CD14-positive monocyte (primary cell): ENCODE results near the gene ADPRM. TPM values are rescaled to one million over a fixed set of nuclear protein-coding genes. Genes with fewer than 3 reads are reported as not detected.

ENCODE experiments used
- DNase-seq, 3 donors: peaks; one replicate each; pipeline ENCODE4 v3.0.0-alpha.2; 2011 to 2022
- H2AFZ ChIP-seq: 2 replicates; pipeline ENCODE4 v1.6.0; 2012; ENCODE audit warnings: mild to moderate bottlenecking, low read depth, low read length, inconsistent platforms; ENCODE audit not compliant: insufficient read depth, poor library complexity, severe bottlenecking
- H3K27ac ChIP-seq, 2 donors: 1 replicate in 1 of 2; 2 replicates in 1 of 2; pipeline ENCODE4 v1.5.1; 2012 to 2013; ENCODE audit warnings: low read length in 2 of 2, control low read depth in 1 of 2, inconsistent platforms in 1 of 2, low read depth in 1 of 2, mild to moderate bottlenecking in 1 of 2
- H3K27me3 ChIP-seq, 2 donors: one replicate each; pipeline versions ENCODE4 v1.6.0 to v1.6.1; 2011 to 2013; ENCODE audit warnings: low read length in 2 of 2; ENCODE audit not compliant: control insufficient read depth in 2 of 2, insufficient read depth in 2 of 2
- H3K36me3 ChIP-seq, 2 donors: replicated peaks in 1 of 2; 1 replicate in 1 of 2; 2 replicates in 1 of 2; pipeline versions ENCODE4 v1.5.1 to v1.6.1; 2012 to 2013; ENCODE audit warnings: low read length in 2 of 2, control low read depth in 1 of 2, inconsistent platforms in 1 of 2, mild to moderate bottlenecking in 1 of 2; ENCODE audit not compliant: insufficient read depth in 2 of 2, control insufficient read depth in 1 of 2
- H3K4me1 ChIP-seq, 2 donors: 1 replicate in 1 of 2; 2 replicates in 1 of 2; pipeline versions ENCODE4 v1.5.1 to v1.6.1; 2012 to 2013; ENCODE audit warnings: low read length in 2 of 2, control low read depth in 1 of 2, inconsistent platforms in 1 of 2, mild to moderate bottlenecking in 1 of 2, moderate library complexity in 1 of 2; ENCODE audit not compliant: insufficient read depth in 2 of 2, control insufficient read depth in 1 of 2
- H3K4me2 ChIP-seq: replicated peaks from 2 replicates; pipeline ENCODE3; 2012; ENCODE audit warnings: low read length, moderate library complexity, mild to moderate bottlenecking; ENCODE audit not compliant: poor library complexity, severe bottlenecking; ENCODE audit errors: extremely low read depth
- H3K4me3 ChIP-seq, 3 experiments: fragments of 200-600 bp in 1 of 3; sonication (generic) in 1 of 3; replicated peaks in 1 of 3; 1 replicate in 2 of 3; 2 replicates in 1 of 3; pipeline ENCODE4 v1.5.1; 2011 to 2013; ENCODE audit warnings: low read length in 3 of 3, mild to moderate bottlenecking in 3 of 3, control low read depth in 2 of 3, low read depth in 2 of 3, inconsistent platforms in 1 of 3, moderate library complexity in 1 of 3
- H3K79me2 ChIP-seq: 2 replicates; pipeline ENCODE4 v1.6.0; 2012; ENCODE audit warnings: mild to moderate bottlenecking, control low read depth, inconsistent platforms, low read length, moderate library complexity; ENCODE audit not compliant: insufficient read depth
- H3K9ac ChIP-seq: 2 replicates; pipeline ENCODE4 v1.6.0; 2017; ENCODE audit warnings: low read length, mild to moderate bottlenecking; ENCODE audit not compliant: insufficient read depth, poor library complexity, severe bottlenecking
- H3K9me3 ChIP-seq, 2 donors: replicated peaks in 1 of 2; 1 replicate in 1 of 2; 2 replicates in 1 of 2; pipeline versions ENCODE4 v1.5.1 to v1.6.1; 2012 to 2013; ENCODE audit warnings: low read length in 2 of 2, control low read depth in 1 of 2; ENCODE audit not compliant: control insufficient read depth in 1 of 2, insufficient read depth in 1 of 2
- H4K20me1 ChIP-seq: 2 replicates; pipeline ENCODE4 v1.6.0; 2012; ENCODE audit warnings: mild to moderate bottlenecking, low read length, control low read depth, moderate library complexity; ENCODE audit not compliant: insufficient read depth
- H3K27ac Mint-ChIP-seq, 7 donors: one replicate each; pipeline ENCODE4 v1.8.0; 2020; ENCODE audit warnings: mild to moderate bottlenecking in 7 of 7, mixed read lengths in 7 of 7, moderate library complexity in 6 of 7, inconsistent platforms in 2 of 7
- H3K27me3 Mint-ChIP-seq, 3 donors: one replicate each; pipeline ENCODE4 v1.8.0; 2021 to 2022; ENCODE audit warnings: low read depth in 3 of 3, mild to moderate bottlenecking in 3 of 3, mixed read lengths in 3 of 3, moderate library complexity in 3 of 3, inconsistent platforms in 1 of 3
- H3K36me3 Mint-ChIP-seq, 2 donors: one replicate each; pipeline ENCODE4 v1.8.0; 2020; ENCODE audit warnings: mixed read lengths in 2 of 2, inconsistent platforms in 1 of 2, mild to moderate bottlenecking in 1 of 2
- H3K4me1 Mint-ChIP-seq: one replicate; pipeline ENCODE4 v1.8.0; 2020; ENCODE audit warnings: mild to moderate bottlenecking, mixed read lengths
- H3K4me3 Mint-ChIP-seq, 2 donors: one replicate each; pipeline ENCODE4 v1.8.0; 2020; ENCODE audit warnings: mild to moderate bottlenecking in 2 of 2, mixed read lengths in 2 of 2, moderate library complexity in 1 of 2
- H3K9me3 Mint-ChIP-seq, 7 donors: one replicate each; pipeline ENCODE4 v1.8.0; 2020 to 2022; ENCODE audit warnings: mixed read lengths in 7 of 7, mild to moderate bottlenecking in 6 of 7, moderate library complexity in 6 of 7, inconsistent platforms in 2 of 7
- WGBS: methylation state at CpG from one replicate; pipeline ENCODE4 v1.1.5; 2013; ENCODE audit warnings: missing lambda C conversion rate; ENCODE audit not compliant: insufficient coverage; 5-methylcytosine and 5-hydroxymethylcytosine counted together
- intact Hi-C, 2 donors: fragments of 100-400 bp; cut with micrococcal nuclease; formaldehyde crosslinking; loops; one replicate each; pipeline versions ENCODE4 v1.15.0 to v1.15.1; 2023
- polyA plus RNA-seq, 3 donors: library from polyadenylated mRNA; depleted of rRNA in 1 of 3; unstranded in 2 of 3; stranded (reverse) in 1 of 3; fragments of 300-500 nt in 2 of 3; fragments of >200 nt in 1 of 3; fragmentation: Illumina TruSeq in 2 of 3; gene quantifications; 1 replicate in 2 of 3; 2 replicates in 1 of 3; pipeline ENCODE4 v1.2.3, GENCODE V29; 2012 to 2021
- TF ChIP-seq, protein P1 (sequence below): fragments of 200-600 bp; IDR thresholded peaks from one replicate; pipeline ENCODE4 v1.8.0; 2022; ENCODE audit warnings: antibody characterized with exemption, mild to moderate bottlenecking

Gene ADPRM
- polyA plus RNA-seq, 3 donors: 6.0 to 9.3 (median 7.5) TPM

DNA sequence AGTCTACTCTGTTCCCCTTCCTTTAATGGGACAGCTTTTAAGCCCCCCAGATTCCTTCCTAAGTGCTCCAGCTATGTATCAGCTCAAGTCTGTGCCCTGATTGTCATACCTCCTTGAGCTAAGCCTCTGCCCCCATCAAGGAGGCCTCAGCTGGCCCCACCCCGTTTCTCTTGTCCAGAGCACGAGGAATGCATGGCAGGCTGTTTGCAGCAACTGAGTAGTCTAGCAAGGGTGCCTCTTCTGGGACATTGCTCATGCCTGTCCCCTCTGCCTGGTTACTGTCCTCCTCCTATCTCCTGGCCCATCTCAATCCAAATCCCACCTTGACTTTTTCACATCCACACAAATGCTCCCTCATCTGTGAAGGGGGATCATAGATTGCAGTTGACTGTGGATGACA, 60.3 kb downstream of the ADPRM start:
- peaks cover 10% of the 10 kb centered on the region for H3K4me1 Mint-ChIP-seq
- no peak overlapping the region for H3K27ac Mint-ChIP-seq
- no peak overlapping the region for H3K4me3 Mint-ChIP-seq
- no peaks in the 10 kb centered on the region for H3K4me1 ChIP-seq
- no peak overlapping the region for H2AFZ ChIP-seq
- H3K9ac ChIP-seq: no peak overlapping the region
- H3K27ac ChIP-seq: no peak overlapping the region
- no peak overlapping the region for H3K4me2 ChIP-seq
- TF ChIP-seq, protein P1, sequence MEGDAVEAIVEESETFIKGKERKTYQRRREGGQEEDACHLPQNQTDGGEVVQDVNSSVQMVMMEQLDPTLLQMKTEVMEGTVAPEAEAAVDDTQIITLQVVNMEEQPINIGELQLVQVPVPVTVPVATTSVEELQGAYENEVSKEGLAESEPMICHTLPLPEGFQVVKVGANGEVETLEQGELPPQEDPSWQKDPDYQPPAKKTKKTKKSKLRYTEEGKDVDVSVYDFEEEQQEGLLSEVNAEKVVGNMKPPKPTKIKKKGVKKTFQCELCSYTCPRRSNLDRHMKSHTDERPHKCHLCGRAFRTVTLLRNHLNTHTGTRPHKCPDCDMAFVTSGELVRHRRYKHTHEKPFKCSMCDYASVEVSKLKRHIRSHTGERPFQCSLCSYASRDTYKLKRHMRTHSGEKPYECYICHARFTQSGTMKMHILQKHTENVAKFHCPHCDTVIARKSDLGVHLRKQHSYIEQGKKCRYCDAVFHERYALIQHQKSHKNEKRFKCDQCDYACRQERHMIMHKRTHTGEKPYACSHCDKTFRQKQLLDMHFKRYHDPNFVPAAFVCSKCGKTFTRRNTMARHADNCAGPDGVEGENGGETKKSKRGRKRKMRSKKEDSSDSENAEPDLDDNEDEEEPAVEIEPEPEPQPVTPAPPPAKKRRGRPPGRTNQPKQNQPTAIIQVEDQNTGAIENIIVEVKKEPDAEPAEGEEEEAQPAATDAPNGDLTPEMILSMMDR: no peak
- no peaks in the 10 kb centered on the region for H3K9me3 ChIP-seq
- no peaks in the 10 kb centered on the region for H4K20me1 ChIP-seq
- intact Hi-C loops: no loop called here
- no peaks in the 10 kb centered on the region for H3K79me2 ChIP-seq
- no peak for DNase-seq
- WGBS: 93% methylated on average over 2 of the region's 2 CpGs
- peaks cover 0 to 6% (median 0%) of the 10 kb centered on the region in 3 donors for H3K27me3 Mint-ChIP-seq
- H3K36me3 Mint-ChIP-seq: no peaks in the 10 kb centered on the region
- H3K36me3 ChIP-seq: no peaks in the 10 kb centered on the region
- no peaks in the 10 kb centered on the region for H3K27me3 ChIP-seq
- peaks cover 0 to 3% (median 0%) of the 10 kb centered on the region in 7 donors for H3K9me3 Mint-ChIP-seq
- no peak overlapping the region for H3K4me3 ChIP-seq

DNA sequence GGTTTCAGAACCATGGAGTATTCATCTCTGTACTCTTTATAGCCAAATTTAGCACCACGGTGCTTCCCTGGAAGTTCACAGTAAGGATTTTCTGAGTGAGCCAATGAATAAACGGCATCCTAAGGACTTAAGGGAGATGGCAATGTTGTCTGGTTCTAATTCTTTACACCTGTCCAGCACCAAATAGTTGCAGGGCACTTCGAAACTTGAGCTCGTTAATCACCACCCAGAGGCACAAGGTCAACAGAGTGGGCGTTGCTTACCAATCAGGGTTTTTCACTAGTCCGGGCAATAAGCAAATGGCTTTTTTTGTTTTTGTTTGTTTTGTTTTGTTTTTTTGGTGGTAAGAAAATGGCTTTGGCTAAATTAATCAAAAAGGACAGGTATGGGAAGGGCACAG, 60.7 kb downstream of the ADPRM start:
- WGBS: 100% methylated on average over 2 of the region's 6 CpGs
- peaks cover 8% of the 10 kb centered on the region for H3K4me1 Mint-ChIP-seq
- intact Hi-C loops: no loop called here

More for the DNA sequence above, 60.7 kb downstream of the ADPRM start:
- TF ChIP-seq, protein P1: no peak
- no peak overlapping the region for H3K4me3 ChIP-seq
- H2AFZ ChIP-seq: no peak overlapping the region
- peaks cover 0 to 3% (median 0%) of the 10 kb centered on the region in 7 donors for H3K9me3 Mint-ChIP-seq
- no peak overlapping the region for H3K27ac Mint-ChIP-seq
- H3K36me3 ChIP-seq: no peaks in the 10 kb centered on the region
- DNase-seq: no peak
- H3K27me3 Mint-ChIP-seq: peaks cover 0 to 6% (median 0%) of the 10 kb centered on the region in 3 donors
- H4K20me1 ChIP-seq: no peaks in the 10 kb centered on the region
- H3K4me2 ChIP-seq: no peak overlapping the region
- no peaks in the 10 kb centered on the region for H3K36me3 Mint-ChIP-seq
- no peak overlapping the region for H3K27ac ChIP-seq
- H3K4me3 Mint-ChIP-seq: no peak overlapping the region
- no peaks in the 10 kb centered on the region for H3K79me2 ChIP-seq
- no peaks in the 10 kb centered on the region for H3K27me3 ChIP-seq
- H3K9ac ChIP-seq: no peak overlapping the region
- H3K4me1 ChIP-seq: no peaks in the 10 kb centered on the region
- no peaks in the 10 kb centered on the region for H3K9me3 ChIP-seq

Other genes with a start within 250 kb of the ADPRM start
- gene MYH4, start 228.0 kb upstream of the ADPRM start, polyA plus RNA-seq: not detected
- not detected for gene MYH1, start 179.1 kb upstream of the ADPRM start, polyA plus RNA-seq
- not detected for gene MYH2, start 147.9 kb upstream of the ADPRM start, polyA plus RNA-seq
- 1 to 10 TPM in 1 of 3 donors, under 1 TPM in 1, not detected in 1; 0.13 to 5.7 TPM for gene MYH3, start 40.3 kb upstream of the ADPRM start, polyA plus RNA-seq
- gene SCO1, start 61 bp upstream of the ADPRM start, polyA plus RNA-seq: 10 to 100 TPM in 2 of 3 donors, 1 to 10 TPM in 1; 5.0 to 14.6 (median 11.6) TPM
- gene TMEM220, start 32.4 kb downstream of the ADPRM start, polyA plus RNA-seq: 1 to 10 TPM in 2 of 3 donors, under 1 TPM in 1; 0.33 to 4.8 (median 1.1) TPM
- not detected for gene TMEM238L, start 106.5 kb downstream of the ADPRM start, polyA plus RNA-seq
- not detected for gene PIRT, start 140.5 kb downstream of the ADPRM start, polyA plus RNA-seq